Right lobe of liver (tissue), 6 donors: ENCODE results near the gene P3R3URF. TPM values are rescaled to one million over a fixed set of nuclear protein-coding genes. Genes with fewer than 3 reads are reported as not detected.

ENCODE experiments used
- ATAC-seq, 4 donors: fragments of 200-7000 bp; cut with Tn5 transposase; one replicate each; pipeline ENCODE4 v1.9.1; 2020; ENCODE audit warnings: mild to moderate bottlenecking in 4 of 4, moderate library complexity in 4 of 4
- DNase-seq, 3 donors: peaks; one replicate each; pipeline ENCODE4 v3.0.0-alpha.2; 2020
- H3K27ac ChIP-seq, 3 donors: fragments of 200-600 bp; one replicate each; pipeline ENCODE4 v1.8.0; 2022
- H3K27me3 ChIP-seq, 2 donors: fragments of 200-600 bp; one replicate each; pipeline ENCODE4 v1.8.0; 2022
- H3K36me3 ChIP-seq, 4 donors: fragments of 200-600 bp; sonication (generic) in 1 of 4; one replicate each; pipeline versions ENCODE4 v1.5.1 to v1.8.0; 2017 to 2022; ENCODE audit warnings: control low read depth in 1 of 4
- H3K4me1 ChIP-seq, 4 donors: fragments of 200-600 bp; sonication (generic) in 1 of 4; one replicate each; pipeline versions ENCODE4 v1.5.1 to v1.8.0; 2017 to 2022; ENCODE audit warnings: control low read depth in 1 of 4
- H3K4me3 ChIP-seq, 3 donors: fragments of 200-600 bp; one replicate each; pipeline ENCODE4 v1.8.0; 2022
- H3K9me3 ChIP-seq, 4 donors: fragments of 200-600 bp; sonication (generic) in 1 of 4; one replicate each; pipeline versions ENCODE4 v1.5.1 to v1.8.0; 2017 to 2022; ENCODE audit warnings: control low read depth in 1 of 4
- CTCF ChIP-seq, 4 donors: fragments of 200-600 bp in 3 of 4; fragments of 450-650 bp in 1 of 4; IDR thresholded peaks; one replicate each; pipeline versions ENCODE4 v1.5.1 to v1.8.0; 2016 to 2022; ENCODE audit warnings: antibody characterized with exemption in 4 of 4, mild to moderate bottlenecking in 2 of 4
- POLR2A ChIP-seq: fragments of 450-650 bp; IDR thresholded peaks from one replicate; pipeline ENCODE4 v1.6.1; 2017; ENCODE audit warnings: antibody characterized with exemption, mild to moderate bottlenecking
- WGBS: methylation state at CpG from one replicate; pipeline ENCODE4 v1.1.6; 2018; ENCODE audit warnings: low coverage, low lambda C conversion rate; ENCODE audit not compliant: insufficient coverage; ENCODE audit errors: missing lambda C conversion rate; 5-methylcytosine and 5-hydroxymethylcytosine counted together
- intact Hi-C, 2 donors: fragments of 100-400 bp; cut with DNase I; formaldehyde crosslinking; loops; one replicate each; pipeline versions ENCODE4 v1.11.2 to v1.14.1; 2022
- total RNA-seq, 6 experiments: library from RNA; depleted of rRNA in 2 of 6; stranded (reverse); fragments of >200 nt in 2 of 6; fragmentation: NEBNext Ultra II Directional in 3 of 6; extraction: Animal tissue kit (Norgen Biotek cat#: 25700) in 3 of 6; gene quantifications; one replicate each; pipeline versions ENCODE4 v1.1.0 to v1.2.4, GENCODE V29; 2016 to 2023
- donor health status: DM: no; HTN: yes; CAD: no.
- donor health status: DM: no; HTN: no; CAD: no.
- donor health status: DM: no; HTN: no; CAD: no.
- donor health status: DM: no; HTN: yes; CAD: no.
- donor health status: DM: no; HTN: yes; CAD: no.

The P3R3URF gene
- total RNA-seq, 6 experiments from 2014 or later: not detected

GRCh38 chr1:46168477-46168876, 7.8 kb downstream of the P3R3URF start:
- WGBS: 100% methylated on average over 1 of the region's 1 CpG
- intact Hi-C loops: no loop called here
- H3K4me1 ChIP-seq: no peaks in the 10 kb centered on the region
- H3K9me3 ChIP-seq: no peaks in the 10 kb centered on the region
- H3K27me3 ChIP-seq: no peaks in the 10 kb centered on the region
- H3K27ac ChIP-seq: no peak overlapping the region
- ATAC-seq (no peak), DNase-seq (no peak)
- TF ChIP-seq POLR2A (no peak), CTCF (IDR thresholded peaks at IDR 0.05) (no peak)
- no peaks in the 10 kb centered on the region for H3K36me3 ChIP-seq
- no peak overlapping the region for H3K4me3 ChIP-seq

- H3K27ac ChIP-seq: peak overlapping the region; percentile 5 to 38 (median 37)
- DNase-seq (peak in 2 of 3 donors; percentile 54 to 58), ATAC-seq (peak; percentile 62 to 78 (median 66))
- no peaks in the 10 kb centered on the region for H3K27me3 ChIP-seq
- H3K36me3 ChIP-seq: no peaks in the 10 kb centered on the region
- TF ChIP-seq POLR2A: no peak
- TF ChIP-seq CTCF (IDR thresholded peaks at IDR 0.05): no peak
- 16% methylated on average over 32 of the region's 47 CpGs for WGBS
- H3K9me3 ChIP-seq: no peaks in the 10 kb centered on the region
- intact Hi-C loops: no loop called here
- H3K4me1 ChIP-seq: no peaks in the 10 kb centered on the region
- H3K4me3 ChIP-seq: peak overlapping the region; percentile 16 to 39 (median 25)
Measured at GRCh38 chr1:46166521-46167462, 9.5 kb downstream of the P3R3URF start.

- TF ChIP-seq POLR2A: no peak
- TF ChIP-seq CTCF (IDR thresholded peaks at IDR 0.05): no peak
- no peaks in the 10 kb centered on the region for H3K36me3 ChIP-seq
- intact Hi-C loops: no loop called here
- H3K4me1 ChIP-seq: no peaks in the 10 kb centered on the region
- ATAC-seq (no peak), DNase-seq (no peak)
- no peaks in the 10 kb centered on the region for H3K27me3 ChIP-seq
- WGBS: 82% methylated on average over 1 of the region's 1 CpG
- H3K9me3 ChIP-seq: no peaks in the 10 kb centered on the region
- H3K4me3 ChIP-seq: no peak overlapping the region
- no peak overlapping the region for H3K27ac ChIP-seq
Measured at GRCh38 chr1:46160212-46160611, 16.1 kb downstream of the P3R3URF start.

- Histone ChIP-seq H3K27ac (no peak overlapping the region), H3K4me1 (no peaks in the 10 kb centered on the region), H3K27me3 (no peaks in the 10 kb centered on the region), H3K9me3 (no peaks in the 10 kb centered on the region), H3K36me3 (no peaks in the 10 kb centered on the region), H3K4me3 (no peak overlapping the region)
- no peak for DNase-seq
- intact Hi-C loops: no loop called here
- WGBS: 60% methylated on average over 3 of the region's 3 CpGs
- no peak for ATAC-seq
- no peak for TF ChIP-seq POLR2A
- no peak for TF ChIP-seq CTCF (IDR thresholded peaks at IDR 0.05)
Measured at GRCh38 chr1:46159516-46159915, 16.8 kb downstream of the P3R3URF start.
